Right hindlimb (tissue), 1 donor: ENCODE measurements around the gene NPPB.

Experiments used
- DNase-seq: peaks from one replicate; pipeline ENCODE4 v3.0.0-alpha.2; 2018

NPPB gene

GRCh38 chr1:11831945-11832725 lies 26.6 kb downstream of the NPPB start:
- DNase-seq = no peak

- DNase-seq = no peak
Measured at GRCh38 chr1:11828511-11828910, 30.2 kb downstream of the NPPB start.

GRCh38 chr1:11826946-11827345 lies 31.8 kb downstream of the NPPB start:
- DNase-seq = no peak

GRCh38 chr1:11825131-11825530 lies 33.6 kb downstream of the NPPB start:
- DNase-seq = no peak

GRCh38 chr1:11823366-11824137 lies 35.2 kb downstream of the NPPB start:
- DNase-seq = no peak

- no peak for DNase-seq
Measured at GRCh38 chr1:11822091-11822490, 36.7 kb downstream of the NPPB start.

DNA sequence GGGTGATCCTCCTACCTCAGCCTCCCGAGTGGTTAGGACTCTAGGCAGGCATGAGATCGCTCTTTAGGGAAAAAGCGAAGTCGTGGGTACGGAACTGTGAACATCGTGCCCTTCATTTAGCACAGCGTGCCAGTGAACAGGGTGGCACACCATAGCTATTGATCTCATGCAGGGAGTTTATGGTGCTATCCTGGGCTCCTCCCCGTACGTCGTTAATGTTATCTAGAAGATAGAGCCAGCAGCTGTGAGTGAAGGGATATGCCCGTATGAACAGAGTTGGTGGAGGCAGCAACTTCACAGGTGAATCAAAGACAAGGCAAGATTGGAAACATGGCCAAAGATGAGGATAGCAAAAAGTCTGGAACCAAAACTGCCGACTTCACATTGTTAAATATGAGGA lies 41.6 kb downstream of the NPPB start:
- DNase-seq = no peak

DNA sequence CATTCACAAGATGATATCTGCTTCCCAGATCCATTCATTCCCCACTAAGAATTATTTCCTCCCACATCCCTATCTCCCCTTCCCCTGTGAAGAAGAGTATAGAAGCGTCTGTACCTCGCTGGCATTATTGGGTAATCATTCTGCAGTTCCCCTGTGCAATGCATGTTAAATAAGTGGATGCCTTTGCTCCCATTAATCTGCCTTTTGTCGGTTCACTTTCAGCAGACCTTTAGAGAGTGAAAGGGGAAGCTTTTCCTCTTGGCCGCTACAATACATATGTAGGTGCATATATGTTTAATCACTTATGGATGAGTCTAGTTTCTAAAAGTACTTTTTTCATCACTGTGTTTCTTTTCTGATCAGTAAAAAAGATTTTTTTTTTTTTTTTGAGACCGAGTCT lies 45.7 kb downstream of the NPPB start:
- DNase-seq = no peak
